Peyer's patch (tissue), 4 donors: Measurements from ENCODE around the gene ASL. TPM values are rescaled to one million over a fixed set of nuclear protein-coding genes. Genes with fewer than 3 reads are reported as not detected.
"Not testable (repeated sequence)": the region's sequence is repeated elsewhere in the genome, so short reads cannot be mapped to it uniquely, and the experiment has no call there.

Source experiments
- DNase-seq, 3 donors: peaks; one replicate each; pipeline ENCODE4 v3.0.0-alpha.2; 2017 to 2019
- H3K27ac ChIP-seq, 4 donors: fragments of 200-600 bp; sonication (generic); one replicate each; pipeline ENCODE4 v1.5.1; 2016 to 2019
- H3K27me3 ChIP-seq, 2 donors: fragments of 200-600 bp; sonication (generic); one replicate each; pipeline ENCODE4 v1.5.1; 2019
- H3K36me3 ChIP-seq, 3 donors: fragments of 200-600 bp; sonication (generic); one replicate each; pipeline ENCODE4 v1.5.1; 2016 to 2019
- H3K4me1 ChIP-seq, 4 donors: fragments of 200-600 bp; sonication (generic); one replicate each; pipeline ENCODE4 v1.5.1; 2016 to 2019
- H3K4me3 ChIP-seq, 4 donors: fragments of 200-600 bp; sonication (generic); 1 replicate in 3 of 4; 2 replicates in 1 of 4; pipeline ENCODE4 v1.5.1; 2016 to 2019; ENCODE audit warnings: mild to moderate bottlenecking in 1 of 4
- H3K9me3 ChIP-seq, 4 donors: fragments of 200-600 bp; sonication (generic); one replicate each; pipeline ENCODE4 v1.5.1; 2016 to 2019; ENCODE audit warnings: mild to moderate bottlenecking in 1 of 4
- CTCF ChIP-seq, 6 experiments: fragments of 450-650 bp in 4 of 6; fragments of 200-600 bp in 2 of 6; sonication (generic) in 1 of 6; IDR thresholded peaks; one replicate each; pipeline ENCODE4 v1.5.1; 2017 to 2019; ENCODE audit warnings: antibody characterized with exemption in 6 of 6, mild to moderate bottlenecking in 3 of 6, moderate library complexity in 1 of 6
- POLR2A ChIP-seq, 2 donors: fragments of 450-650 bp; IDR thresholded peaks; one replicate each; pipeline ENCODE4 v1.5.1; 2017; ENCODE audit warnings: antibody characterized with exemption in 2 of 2, mild to moderate bottlenecking in 2 of 2, moderate library complexity in 2 of 2
- total RNA-seq, 4 donors: library from RNA; depleted of rRNA; stranded (reverse); fragments of >200 nt; gene quantifications; one replicate each; pipeline ENCODE4 v1.1.0, GENCODE V29; 2016

The ASL gene
- 100 to 1,000 TPM in 3 of 4 donors, 10 to 100 TPM in 1; 48.7 to 178 (median 137) TPM for total RNA-seq

GRCh38 chr7:66075590-66076461 is at the start of gene ASL:
Gene ASL (plus strand): TSS chr7:66075819. CDS start chr7:66076082, 263 bp downstream.
- Histone ChIP-seq H3K36me3 (peaks cover 0 to 17% (median 0%) of the 10 kb centered on the region in 3 donors), H3K27ac (peak within 1 kb of the TSS; percentile 79 to 81 (median 81)), H3K4me1 (peaks cover 0 to 22% (median 3%) of the 10 kb centered on the region in 4 donors), H3K27me3 (no peaks in the 10 kb centered on the region), H3K9me3 (no peaks in the 10 kb centered on the region), H3K4me3 (peak within 1 kb of the TSS; percentile 61 to 93 (median 78))
- TF ChIP-seq CTCF (IDR thresholded peaks at IDR 0.05) (no peak), POLR2A (IDR thresholded peaks at IDR 0.05) (peak; percentile 88 to 95)
- DNase-seq: peak; percentile 90 to 97 (median 97)

GRCh38 chr7:66028342-66028741 is 47.3 kb upstream of the ASL start:
- not testable (repeated sequence) for H3K27me3 ChIP-seq, H3K27ac ChIP-seq, H3K36me3 ChIP-seq, H3K9me3 ChIP-seq, H3K4me3 ChIP-seq, H3K4me1 ChIP-seq, DNase-seq

- H3K27ac ChIP-seq: no peak overlapping the region
- DNase-seq: no peak
- no peaks in the 10 kb centered on the region for H3K9me3 ChIP-seq
- H3K4me1 ChIP-seq: no peaks in the 10 kb centered on the region
- H3K27me3 ChIP-seq: no peaks in the 10 kb centered on the region
- no peaks in the 10 kb centered on the region for H3K36me3 ChIP-seq
- TF ChIP-seq CTCF (IDR thresholded peaks at IDR 0.05): no peak
- no peak for TF ChIP-seq POLR2A (IDR thresholded peaks at IDR 0.05)
- H3K4me3 ChIP-seq: no peak overlapping the region
Measured at GRCh38 chr7:66033471-66034385, 41.9 kb upstream of the ASL start.

DNA sequence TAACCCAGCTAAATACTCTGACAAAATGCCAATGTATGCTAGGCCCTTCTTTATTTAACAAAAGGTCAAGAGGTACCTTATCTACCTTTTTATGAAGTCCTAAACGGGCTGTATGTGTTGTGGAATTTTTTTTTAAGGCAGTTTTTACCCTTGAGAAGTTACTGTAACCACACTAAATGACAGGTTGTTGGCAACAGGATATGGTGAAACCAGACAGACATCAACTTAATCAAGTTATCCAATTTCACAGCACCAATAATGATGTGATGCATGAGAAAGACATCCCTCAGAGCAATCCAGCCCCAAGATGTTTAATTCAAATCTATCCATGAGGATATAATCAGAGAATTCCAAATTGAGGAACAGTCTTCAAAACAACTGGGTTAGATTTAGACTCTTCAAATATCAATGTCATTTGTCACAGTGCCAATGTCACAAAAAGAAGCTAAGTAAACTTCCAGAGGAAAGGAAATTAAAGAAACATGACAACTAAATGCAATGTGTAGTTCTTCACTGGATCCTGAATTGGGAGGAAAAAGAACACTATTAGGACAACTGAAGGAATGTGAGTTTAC is 41.1 kb upstream of the ASL start:
- not testable (repeated sequence) for H3K36me3 ChIP-seq, H3K9me3 ChIP-seq, DNase-seq, H3K4me1 ChIP-seq, H3K27me3 ChIP-seq, H3K4me3 ChIP-seq, H3K27ac ChIP-seq

DNA sequence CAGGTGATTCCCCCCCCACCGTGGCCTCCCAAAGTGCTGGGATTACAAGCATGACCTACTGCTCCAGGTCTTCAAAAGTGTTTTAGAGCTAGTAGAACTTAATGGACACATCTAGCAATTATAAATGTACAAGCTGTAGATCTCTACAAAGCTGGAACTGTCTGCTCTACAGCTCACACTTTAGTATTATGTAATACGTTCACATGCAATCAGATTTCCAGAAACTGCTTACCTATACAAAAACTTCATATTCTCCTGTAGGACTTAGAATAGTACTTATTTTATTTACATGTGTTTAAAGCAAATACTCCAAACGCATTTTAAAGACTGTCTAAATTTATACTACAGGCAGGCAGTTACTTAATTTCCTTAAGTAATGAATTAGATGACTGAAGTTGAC is 39.2 kb upstream of the ASL start:
- H3K27ac ChIP-seq: peak overlapping the region in 2 of 4 donors; percentile 12 to 22
- no peaks in the 10 kb centered on the region for H3K36me3 ChIP-seq
- no peaks in the 10 kb centered on the region for H3K9me3 ChIP-seq
- H3K4me3 ChIP-seq: no peak overlapping the region
- TF ChIP-seq POLR2A (IDR thresholded peaks at IDR 0.05): no peak
- TF ChIP-seq CTCF (IDR thresholded peaks at IDR 0.05): no peak
- H3K27me3 ChIP-seq: no peaks in the 10 kb centered on the region
- no peak for DNase-seq
- no peaks in the 10 kb centered on the region for H3K4me1 ChIP-seq

DNA sequence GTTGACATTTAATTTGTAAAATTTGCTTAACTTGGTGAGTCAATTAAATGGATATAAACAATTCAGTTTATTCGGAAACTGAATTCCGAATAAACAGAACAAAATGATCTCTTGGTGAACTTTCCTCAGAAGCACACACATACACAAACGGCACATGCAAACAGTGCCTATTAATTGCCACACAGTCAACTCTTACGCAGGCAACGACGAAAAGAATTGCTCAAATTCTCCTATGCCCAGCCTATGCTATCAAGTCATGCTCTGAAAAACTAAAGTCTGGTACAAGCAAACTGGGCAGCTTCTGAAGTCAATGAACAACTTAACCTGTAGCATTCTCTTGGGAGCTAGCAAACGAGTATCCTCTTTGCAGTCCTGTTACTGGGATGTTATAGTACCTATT is 38.8 kb upstream of the ASL start:
- DNase-seq: no peak
- Histone ChIP-seq H3K4me3 (no peak overlapping the region), H3K4me1 (no peaks in the 10 kb centered on the region), H3K9me3 (no peaks in the 10 kb centered on the region), H3K27me3 (no peaks in the 10 kb centered on the region), H3K27ac (peak overlapping the region in 2 of 4 donors; percentile 12 to 22), H3K36me3 (no peaks in the 10 kb centered on the region)
- TF ChIP-seq CTCF (IDR thresholded peaks at IDR 0.05) (no peak), POLR2A (IDR thresholded peaks at IDR 0.05) (no peak)
